ENCODE results near the gene UGT1A3.

The UGT1A3 gene

GRCh38 chr2:233690444-233690843, 38.4 kb upstream of the UGT1A3 start:
- H3K9ac ChIP-seq (ENCODE audit: low read length) = no peak overlapping the region
- TF ChIP-seq, protein P1, sequence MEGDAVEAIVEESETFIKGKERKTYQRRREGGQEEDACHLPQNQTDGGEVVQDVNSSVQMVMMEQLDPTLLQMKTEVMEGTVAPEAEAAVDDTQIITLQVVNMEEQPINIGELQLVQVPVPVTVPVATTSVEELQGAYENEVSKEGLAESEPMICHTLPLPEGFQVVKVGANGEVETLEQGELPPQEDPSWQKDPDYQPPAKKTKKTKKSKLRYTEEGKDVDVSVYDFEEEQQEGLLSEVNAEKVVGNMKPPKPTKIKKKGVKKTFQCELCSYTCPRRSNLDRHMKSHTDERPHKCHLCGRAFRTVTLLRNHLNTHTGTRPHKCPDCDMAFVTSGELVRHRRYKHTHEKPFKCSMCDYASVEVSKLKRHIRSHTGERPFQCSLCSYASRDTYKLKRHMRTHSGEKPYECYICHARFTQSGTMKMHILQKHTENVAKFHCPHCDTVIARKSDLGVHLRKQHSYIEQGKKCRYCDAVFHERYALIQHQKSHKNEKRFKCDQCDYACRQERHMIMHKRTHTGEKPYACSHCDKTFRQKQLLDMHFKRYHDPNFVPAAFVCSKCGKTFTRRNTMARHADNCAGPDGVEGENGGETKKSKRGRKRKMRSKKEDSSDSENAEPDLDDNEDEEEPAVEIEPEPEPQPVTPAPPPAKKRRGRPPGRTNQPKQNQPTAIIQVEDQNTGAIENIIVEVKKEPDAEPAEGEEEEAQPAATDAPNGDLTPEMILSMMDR (IDR thresholded peaks at IDR 0.05; ENCODE audit: low read length) = no peak
- TF ChIP-seq EZH2 (IDR thresholded peaks at IDR 0.05; ENCODE audit: borderline replicate concordance, low read length) = no peak
- no peaks in the 10 kb centered on the region; the same call in 1 of the 2 replicates for H3K27me3 ChIP-seq (ENCODE audit: insufficient read depth, low read length)
- H4K20me1 ChIP-seq (ENCODE audit: insufficient read depth, low read length) = no peaks in the 10 kb centered on the region
- no peaks in the 10 kb centered on the region for H3F3A ChIP-seq (ENCODE audit: insufficient read depth, low read length)
- no peaks in the 10 kb centered on the region for H3K4me1 ChIP-seq (ENCODE audit: insufficient read depth, low read length, severe bottlenecking)
- H3K27ac ChIP-seq (ENCODE audit: low read depth, low read length, poor library complexity, severe bottlenecking) = no peak overlapping the region
- H3K79me2 ChIP-seq (ENCODE audit: insufficient read depth, low read length) = no peaks in the 10 kb centered on the region
- no peaks in the 10 kb centered on the region for H3K9me2 ChIP-seq (ENCODE audit: low read depth, low read length)
- no peak overlapping the region for H2AFZ ChIP-seq (ENCODE audit: low read length)
- no peak overlapping the region for H3K4me3 ChIP-seq (ENCODE audit: low read depth, low read length, poor library complexity, severe bottlenecking)
- H3K4me2 ChIP-seq (ENCODE audit: low read length) = no peak overlapping the region
- no peaks in the 10 kb centered on the region for H3K36me3 ChIP-seq (ENCODE audit: insufficient read depth, low read length)
- no peaks in the 10 kb centered on the region for H3K9me3 ChIP-seq (ENCODE audit: low read length)

- Histone ChIP-seq H3K79me2 (ENCODE audit: insufficient read depth, low read length) (no peaks in the 10 kb centered on the region), H3K36me3 (ENCODE audit: insufficient read depth, low read length) (no peaks in the 10 kb centered on the region), H4K20me1 (ENCODE audit: insufficient read depth, low read length) (no peaks in the 10 kb centered on the region), H3K9me3 (ENCODE audit: low read length) (no peaks in the 10 kb centered on the region), H3K27me3 (ENCODE audit: insufficient read depth, low read length) (no peaks in the 10 kb centered on the region; the same call in 1 of the 2 replicates), H3K4me1 (ENCODE audit: insufficient read depth, low read length, severe bottlenecking) (no peaks in the 10 kb centered on the region), H2AFZ (ENCODE audit: low read length) (no peak overlapping the region), H3F3A (ENCODE audit: insufficient read depth, low read length) (no peaks in the 10 kb centered on the region), H3K4me2 (ENCODE audit: low read length) (no peak overlapping the region), H3K27ac (ENCODE audit: low read depth, low read length, poor library complexity, severe bottlenecking) (no peak overlapping the region), H3K4me3 (ENCODE audit: low read depth, low read length, poor library complexity, severe bottlenecking) (no peak overlapping the region), H3K9me2 (ENCODE audit: low read depth, low read length) (no peaks in the 10 kb centered on the region), H3K9ac (ENCODE audit: low read length) (no peak overlapping the region)
- TF ChIP-seq EZH2 (IDR thresholded peaks at IDR 0.05; ENCODE audit: borderline replicate concordance, low read length) = no peak
- TF ChIP-seq, protein P1 (IDR thresholded peaks at IDR 0.05; ENCODE audit: low read length) = no peak
Observed at GRCh38 chr2:233691443-233692433, 37.1 kb upstream of the UGT1A3 start.

DNA sequence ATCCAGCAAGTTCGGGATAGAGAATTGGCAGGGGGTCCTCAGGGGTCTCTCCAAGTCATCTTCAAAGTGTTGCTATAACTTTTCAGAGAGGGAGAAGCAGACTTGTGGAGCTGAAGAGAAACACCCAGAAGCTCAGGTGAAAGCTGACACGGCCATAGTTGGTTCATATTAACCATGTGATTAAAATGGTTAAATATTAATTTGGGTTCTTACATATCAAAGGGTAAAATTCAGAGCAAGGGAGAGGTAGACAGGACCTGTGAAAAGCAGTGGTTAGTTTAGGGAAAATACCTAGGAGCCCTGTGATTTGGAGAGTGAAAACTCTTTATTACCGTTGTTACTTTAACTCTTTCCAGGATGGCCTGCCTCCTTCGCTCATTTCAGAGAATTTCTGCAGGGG, 36.2 kb upstream of the UGT1A3 start, which contains the start of gene UGT1A6:
Gene UGT1A6 (plus strand): TSS at position 243 of the 400 bp plus-strand sequence. CDS start 115 bp downstream, at position 358.
- H3K36me3 ChIP-seq (ENCODE audit: insufficient read depth, low read length) = no peaks in the 10 kb centered on the region
- TF ChIP-seq, protein P1 (IDR thresholded peaks at IDR 0.05; ENCODE audit: low read length) = no peak
- no peak for TF ChIP-seq EZH2 (IDR thresholded peaks at IDR 0.05; ENCODE audit: borderline replicate concordance, low read length)
- no peaks in the 10 kb centered on the region for H3K9me3 ChIP-seq (ENCODE audit: low read length)
- H3K9me2 ChIP-seq (ENCODE audit: low read depth, low read length) = no peaks in the 10 kb centered on the region; the same call in 1 of the 2 replicates
- H3K4me3 ChIP-seq (ENCODE audit: low read depth, low read length, poor library complexity, severe bottlenecking) = no peak within 1 kb of the TSS
- H3K4me2 ChIP-seq (ENCODE audit: low read length) = no peak within 1 kb of the TSS
- no peaks in the 10 kb centered on the region for H3K79me2 ChIP-seq (ENCODE audit: insufficient read depth, low read length)
- H3K9ac ChIP-seq (ENCODE audit: low read length) = no peak within 1 kb of the TSS
- H3K27me3 ChIP-seq (ENCODE audit: insufficient read depth, low read length) = no peaks in the 10 kb centered on the region; the same call in 1 of the 2 replicates
- no peak within 1 kb of the TSS for H2AFZ ChIP-seq (ENCODE audit: low read length)
- no peak within 1 kb of the TSS for H3K27ac ChIP-seq (ENCODE audit: low read depth, low read length, poor library complexity, severe bottlenecking)
- H4K20me1 ChIP-seq (ENCODE audit: insufficient read depth, low read length) = no peaks in the 10 kb centered on the region
- no peaks in the 10 kb centered on the region for H3F3A ChIP-seq (ENCODE audit: insufficient read depth, low read length)
- H3K4me1 ChIP-seq (ENCODE audit: insufficient read depth, low read length, severe bottlenecking) = no peaks in the 10 kb centered on the region
